ENCODE data around the gene CERK. TPM values are rescaled to one million over a fixed set of nuclear protein-coding genes. Genes with fewer than 3 reads are reported as not detected.

Gene CERK
- polyA plus RNA-seq, 1 of the 3 experiments (the other 2 are of a cell fraction): 32.6 TPM

- no peaks in the 10 kb centered on the region for H3K9me2 ChIP-seq
- H3K27ac ChIP-seq (ENCODE audit: low read depth in 2 of 2, low read length in 1 of 2): peak overlapping the region; percentile 78 to 85
- H3K9ac ChIP-seq: peak overlapping the region; percentile 97
- H3K36me3 ChIP-seq (replicated peaks in 1 of 2; ENCODE audit: control insufficient read depth in 1 of 2, insufficient read depth in 2 of 2, low read length in 1 of 2): peaks cover 0 to 3% of the 10 kb centered on the region in 2 experiments
- H2AFZ ChIP-seq (ENCODE audit: low read depth): peak overlapping the region; percentile 81
- TF ChIP-seq FOXM1 (IDR thresholded peaks at IDR 0.05; ENCODE audit: low read depth) (no peak), TAF1 (IDR thresholded peaks at IDR 0.05; ENCODE audit: borderline replicate concordance, low read depth, low read length) (no peak), RAD21 (IDR thresholded peaks at IDR 0.05; ENCODE audit: low read length) (no peak), EZH2phosphoT487 (IDR thresholded peaks at IDR 0.05; ENCODE audit: borderline replicate concordance, low read depth) (no peak), SMC3 (IDR thresholded peaks at IDR 0.05; ENCODE audit: low read depth, low read length) (no peak), SIN3A (IDR thresholded peaks at IDR 0.05; ENCODE audit: borderline replicate concordance, low read depth, low read length) (no peak), CHD2 (IDR thresholded peaks at IDR 0.05; ENCODE audit: low read length, partially characterized antibody) (no peak)
- no peak for DNase-seq
- no peaks in the 10 kb centered on the region for H3K9me3 ChIP-seq
- CTCF ChIA-PET: interaction anchor here (0.6 to 1.6 kb wide), 7 partner anchors 14 to 220 kb away, joined by 3 to 7 read pairs (median 4); no protein-coding TSS in a partner anchor
- peaks cover 11 to 14% of the 10 kb centered on the region in 2 experiments; a peak in 2 of 4 replicates for H3K4me1 ChIP-seq (ENCODE audit: control insufficient read depth in 1 of 2, insufficient read depth in 2 of 2, low read depth in 1 of 2, low read length in 1 of 2)
- WGBS (ENCODE audit: low lambda C conversion rate): 2% methylated on average over 17 of the region's 17 CpGs
- peak overlapping the region; percentile 75 to 98 for H3K4me3 ChIP-seq (ENCODE audit: low read depth in 2 of 2, low read length in 1 of 2)
- H3F3A ChIP-seq (replicated peaks; ENCODE audit: insufficient read depth): peaks cover 10% of the 10 kb centered on the region
- H3K4me2 ChIP-seq: peak overlapping the region; percentile 84
- H3K79me2 ChIP-seq (ENCODE audit: insufficient read depth): peaks cover 63% of the 10 kb centered on the region
- H3K27me3 ChIP-seq (ENCODE audit: insufficient read depth): no peaks in the 10 kb centered on the region
- POLR2A ChIA-PET: interaction anchor here (0.6 to 2.1 kb wide), 9 partner anchors 7 to 815 kb away, joined by 3 to 7 read pairs (median 3); no protein-coding TSS in a partner anchor
- peaks cover 4% of the 10 kb centered on the region; the same call in 1 of the 2 replicates for H4K20me1 ChIP-seq (ENCODE audit: insufficient read depth)
Measured at GRCh38 chr22:46761539-46762237, 23.6 kb upstream of the CERK start.

- peaks cover 4% of the 10 kb centered on the region; the same call in 1 of the 2 replicates for H4K20me1 ChIP-seq (ENCODE audit: insufficient read depth)
- peaks cover 0 to 3% of the 10 kb centered on the region in 2 experiments for H3K36me3 ChIP-seq (replicated peaks in 1 of 2; ENCODE audit: control insufficient read depth in 1 of 2, insufficient read depth in 2 of 2, low read length in 1 of 2)
- ChIA-PET CTCF (interaction anchor here (0.7 to 1.5 kb wide), 4 partner anchors 22 to 197 kb away, joined by 3 to 5 read pairs (median 3); partner anchors contain the start of gene CERK), POLR2A (interaction anchor here (0.6 to 1.0 kb wide), 2 partner anchors 19 to 816 kb away, joined by 3 read pairs; no protein-coding TSS in a partner anchor)
- H3K9me3 ChIP-seq: no peaks in the 10 kb centered on the region; the same call in 1 of the 2 replicates
- H3F3A ChIP-seq (replicated peaks; ENCODE audit: insufficient read depth): peaks cover 14% of the 10 kb centered on the region
- peaks cover 57% of the 10 kb centered on the region for H3K79me2 ChIP-seq (ENCODE audit: insufficient read depth)
- no peaks in the 10 kb centered on the region for H3K9me2 ChIP-seq
- peak overlapping the region; percentile 97; the same call in 1 of the 2 replicates for H3K9ac ChIP-seq
- H2AFZ ChIP-seq (ENCODE audit: low read depth): no peak overlapping the region
- peak; percentile 4 for DNase-seq
- peaks cover 11 to 14% of the 10 kb centered on the region in 2 experiments; a peak in 2 of 4 replicates for H3K4me1 ChIP-seq (ENCODE audit: control insufficient read depth in 1 of 2, insufficient read depth in 2 of 2, low read depth in 1 of 2, low read length in 1 of 2)
- H3K27ac ChIP-seq (ENCODE audit: low read depth in 2 of 2, low read length in 1 of 2): no peak overlapping the region
- H3K4me2 ChIP-seq: peak overlapping the region; percentile 84
- WGBS (ENCODE audit: low lambda C conversion rate): 90% methylated on average over 6 of the region's 6 CpGs
- peak overlapping the region; percentile 75 to 98; a peak in 3 of 4 replicates for H3K4me3 ChIP-seq (ENCODE audit: low read depth in 2 of 2, low read length in 1 of 2)
- no peaks in the 10 kb centered on the region for H3K27me3 ChIP-seq (ENCODE audit: insufficient read depth)
- no peak for TF ChIP-seq MAX (IDR thresholded peaks at IDR 0.05; ENCODE audit: low read depth)
- no peak for TF ChIP-seq EZH2phosphoT487 (IDR thresholded peaks at IDR 0.05; ENCODE audit: borderline replicate concordance, low read depth)
- TF ChIP-seq MXI1 (IDR thresholded peaks at IDR 0.05; ENCODE audit: low read depth, low read length): no peak
- no peak for TF ChIP-seq USF1 (IDR thresholded peaks at IDR 0.05; ENCODE audit: borderline replicate concordance, low read depth)
Measured at GRCh38 chr22:46761017-46761416, 23.0 kb upstream of the CERK start.
